BLaER1 treated with 17β-estradiol and CSF1 and Interleukin-3, amounts not matched to agents 10 nM and 100 nM (cell line): ENCODE results near the gene DYNC1H1.
A peak's percentile ranks its signal among the peaks of the same experiment; 100 is the strongest.
"Not testable (repeated sequence)": the region's sequence is repeated elsewhere in the genome, so short reads cannot be mapped to it uniquely, and the experiment has no call there.

ENCODE experiments used
- H3K27ac ChIP-seq, 11 experiments: shearing (Covaris generic); formaldehyde crosslinking; 2 replicates each; pipeline ENCODE4 v1.8.1; 2022
- H3K27me3 ChIP-seq, 11 experiments: shearing (Covaris generic); formaldehyde crosslinking; 2 replicates each; pipeline ENCODE4 v1.8.1; 2022
- H3K36me3 ChIP-seq, 11 experiments: shearing (Covaris generic); formaldehyde crosslinking; 2 replicates each; pipeline ENCODE4 v1.8.1; 2022
- H3K4me1 ChIP-seq, 10 experiments: shearing (Covaris generic); formaldehyde crosslinking; 2 replicates each; pipeline ENCODE4 v1.8.1; 2022
- H3K4me2 ChIP-seq, 11 experiments: shearing (Covaris generic); formaldehyde crosslinking; 2 replicates each; pipeline ENCODE4 v1.8.1; 2022
- H3K4me3 ChIP-seq, 10 experiments: shearing (Covaris generic); formaldehyde crosslinking; 2 replicates each; pipeline ENCODE4 v1.8.1; 2022
- H3K9ac ChIP-seq, 11 experiments: shearing (Covaris generic); formaldehyde crosslinking; 2 replicates each; pipeline ENCODE4 v1.8.1; 2022
- H3K9me3 ChIP-seq, 11 experiments: shearing (Covaris generic); formaldehyde crosslinking; replicated peaks in 1 of 11; 2 replicates each; pipeline ENCODE4 v1.8.1; 2022
- H4K20me1 ChIP-seq, 11 experiments: shearing (Covaris generic); formaldehyde crosslinking; 2 replicates each; pipeline ENCODE4 v1.8.1; 2022
- Cebpa-rat ChIP-seq, 11 experiments: shearing (Covaris generic); IDR thresholded peaks; 2 replicates each; pipeline ENCODE4 v1.8.1; 2022

DYNC1H1 gene

GRCh38 chr14:102081231-102082080 is 117.1 kb downstream of the DYNC1H1 start:
- peak overlapping the region in 10 of 11 experiments; percentile 4 to 100 (median 97); a peak in 11 of 22 replicates for H3K9ac ChIP-seq
- peaks cover 39 to 89% (median 69%) of the 10 kb centered on the region in 10 experiments for H3K4me1 ChIP-seq
- H3K27me3 ChIP-seq = no peaks in the 10 kb centered on the region
- H3K4me2 ChIP-seq = peak overlapping the region; percentile 88 to 99 (median 97); a peak in 21 of 22 replicates
- peaks cover 71 to 100% (median 97%) of the 10 kb centered on the region in 11 experiments for H4K20me1 ChIP-seq
- peaks cover 77 to 100% (median 97%) of the 10 kb centered on the region in 11 experiments for H3K36me3 ChIP-seq
- H3K9me3 ChIP-seq = peaks cover 0 to 6% (median 0%) of the 10 kb centered on the region in 11 experiments; a peak in 1 of 22 replicates
- TF ChIP-seq Cebpa-rat (IDR thresholded peaks at IDR 0.05) = no peak
- H3K27ac ChIP-seq = no peak overlapping the region
- peak overlapping the region in 9 of 10 experiments; percentile 89 to 99 (median 96); a peak in 14 of 20 replicates for H3K4me3 ChIP-seq

GRCh38 chr14:102084522-102084921 is 120.1 kb downstream of the DYNC1H1 start:
- Histone ChIP-seq H3K36me3 (peaks cover 65 to 70% (median 68%) of the 10 kb centered on the region in 11 experiments), H3K9ac (peak overlapping the region; percentile 94 to 100 (median 98))

GRCh38 chr14:102084931-102085330 is 120.6 kb downstream of the DYNC1H1 start:
- Histone ChIP-seq H4K20me1 (peaks cover 64 to 69% (median 68%) of the 10 kb centered on the region in 11 experiments), H3K9ac (peak overlapping the region; percentile 94 to 100 (median 98)), H3K4me3 (peak overlapping the region; percentile 89 to 99 (median 96)), H3K9me3 (peaks cover 0 to 6% (median 0%) of the 10 kb centered on the region in 11 experiments; a peak in 1 of 22 replicates), H3K27me3 (no peaks in the 10 kb centered on the region), H3K27ac (peak overlapping the region in 4 of 11 experiments; percentile 66 to 98 (median 94); a peak in 6 of 22 replicates), H3K36me3 (peaks cover 61 to 66% (median 64%) of the 10 kb centered on the region in 11 experiments), H3K4me2 (peak overlapping the region; percentile 88 to 99 (median 97)), H3K4me1 (peaks cover 64 to 80% (median 76%) of the 10 kb centered on the region in 10 experiments)
- no peak for TF ChIP-seq Cebpa-rat (IDR thresholded peaks at IDR 0.05)

More at GRCh38 chr14:102084522-102084921, 120.1 kb downstream of the DYNC1H1 start:
- peak overlapping the region; percentile 89 to 99 (median 96) for H3K4me3 ChIP-seq
- peaks cover 68 to 73% (median 72%) of the 10 kb centered on the region in 11 experiments for H4K20me1 ChIP-seq
- not testable (repeated sequence) for H3K27me3 ChIP-seq, H3K9me3 ChIP-seq
- peak overlapping the region in 5 of 11 experiments; percentile 15 to 98 (median 94); a peak in 9 of 22 replicates for H3K27ac ChIP-seq
- H3K4me1 ChIP-seq = peaks cover 60 to 80% (median 74%) of the 10 kb centered on the region in 10 experiments
- peak overlapping the region; percentile 88 to 99 (median 97) for H3K4me2 ChIP-seq

- Histone ChIP-seq H3K36me3 (peaks cover 55 to 61% (median 58%) of the 10 kb centered on the region in 11 experiments), H3K4me2 (peak overlapping the region; percentile 88 to 99 (median 97)), H3K9ac (peak overlapping the region; percentile 94 to 100 (median 98)), H3K4me1 (peaks cover 68 to 83% (median 78%) of the 10 kb centered on the region in 10 experiments), H3K27me3 (no peaks in the 10 kb centered on the region), H3K27ac (peak overlapping the region in 8 of 11 experiments; percentile 93 to 98 (median 97); a peak in 16 of 22 replicates), H3K9me3 (peaks cover 0 to 6% (median 0%) of the 10 kb centered on the region in 11 experiments; a peak in 1 of 22 replicates), H4K20me1 (peaks cover 58 to 63% (median 62%) of the 10 kb centered on the region in 11 experiments), H3K4me3 (peak overlapping the region; percentile 89 to 99 (median 96))
- TF ChIP-seq Cebpa-rat (IDR thresholded peaks at IDR 0.05) = no peak
These were observed 121.1 kb downstream of the DYNC1H1 start for GRCh38 chr14:102085488-102085887.

- no peak for TF ChIP-seq Cebpa-rat (IDR thresholded peaks at IDR 0.05)
- Histone ChIP-seq H3K4me2 (peak overlapping the region; percentile 88 to 99 (median 97)), H3K27me3 (no peaks in the 10 kb centered on the region), H3K27ac (peak overlapping the region; percentile 93 to 98 (median 97)), H3K4me1 (peaks cover 68 to 77% (median 75%) of the 10 kb centered on the region in 10 experiments), H3K4me3 (peak overlapping the region; percentile 89 to 99 (median 96)), H4K20me1 (peaks cover 52 to 57% (median 56%) of the 10 kb centered on the region in 11 experiments), H3K9ac (peak overlapping the region; percentile 94 to 100 (median 98)), H3K36me3 (peaks cover 49 to 54% (median 52%) of the 10 kb centered on the region in 11 experiments), H3K9me3 (peaks cover 0 to 6% (median 0%) of the 10 kb centered on the region in 11 experiments; a peak in 1 of 22 replicates)
These were observed 121.8 kb downstream of the DYNC1H1 start for GRCh38 chr14:102085948-102086708.

GRCh38 chr14:102086709-102086971 is 122.3 kb downstream of the DYNC1H1 start:
- H3K36me3 ChIP-seq = peaks cover 44 to 49% (median 47%) of the 10 kb centered on the region in 11 experiments
- H3K9ac ChIP-seq = peak overlapping the region; percentile 94 to 100 (median 98)
- H3K4me2 ChIP-seq = peak overlapping the region; percentile 88 to 99 (median 97); a peak in 21 of 22 replicates
- H3K4me1 ChIP-seq = peaks cover 66 to 73% (median 70%) of the 10 kb centered on the region in 10 experiments
- TF ChIP-seq Cebpa-rat (IDR thresholded peaks at IDR 0.05) = no peak
- peak overlapping the region; percentile 93 to 98 (median 97) for H3K27ac ChIP-seq
- no peaks in the 10 kb centered on the region for H3K27me3 ChIP-seq
- peaks cover 0 to 6% (median 0%) of the 10 kb centered on the region in 11 experiments; a peak in 1 of 22 replicates for H3K9me3 ChIP-seq
- H3K4me3 ChIP-seq = peak overlapping the region; percentile 89 to 99 (median 96)
- H4K20me1 ChIP-seq = peaks cover 47 to 52% (median 51%) of the 10 kb centered on the region in 11 experiments

- H3K4me1 ChIP-seq = peaks cover 60 to 68% (median 65%) of the 10 kb centered on the region in 10 experiments
- H3K4me3 ChIP-seq = peak within 1 kb of the TSS; percentile 89 to 99 (median 96)
- no peaks in the 10 kb centered on the region for H3K27me3 ChIP-seq
- peak within 1 kb of the TSS; percentile 94 to 100 (median 98) for H3K9ac ChIP-seq
- H3K4me2 ChIP-seq = peak within 1 kb of the TSS; percentile 95 to 99 (median 97)
- TF ChIP-seq Cebpa-rat (IDR thresholded peaks at IDR 0.05) = no peak
- peaks cover 39 to 44% (median 42%) of the 10 kb centered on the region in 11 experiments for H3K36me3 ChIP-seq
- peak within 1 kb of the TSS; percentile 93 to 98 (median 97) for H3K27ac ChIP-seq
- peaks cover 41 to 47% (median 45%) of the 10 kb centered on the region in 11 experiments for H4K20me1 ChIP-seq
- H3K9me3 ChIP-seq = peaks cover 0 to 6% (median 0%) of the 10 kb centered on the region in 11 experiments; a peak in 1 of 22 replicates
These were observed 122.8 kb downstream of the DYNC1H1 start, which contains the start of gene HSP90AA1 for GRCh38 chr14:102086972-102087761. HSP90AA1 (minus strand) TSS chr14:102087044; CDS start chr14:102086378, 666 bp downstream.
